Gastrocnemius medialis (tissue), 4 donors: ENCODE results near the gene ME1.

ENCODE experiments used
- CTCF ChIP-seq, 5 experiments: fragments of 450-650 bp in 3 of 5; fragments of 200-600 bp in 2 of 5; sonication (generic) in 2 of 5; IDR thresholded peaks in 4 of 5; conservative IDR thresholded peaks in 1 of 5; 1 replicate in 4 of 5; 2 replicates in 1 of 5; pipeline ENCODE4 v1.5.1; 2016 to 2019; ENCODE audit warnings: antibody characterized with exemption in 5 of 5, mild to moderate bottlenecking in 3 of 5, moderate library complexity in 3 of 5
- POLR2A ChIP-seq, 2 donors: fragments of 450-650 bp; IDR thresholded peaks; one replicate each; pipeline ENCODE4 v1.6.1; 2017; ENCODE audit warnings: antibody characterized with exemption in 2 of 2, mild to moderate bottlenecking in 2 of 2, moderate library complexity in 2 of 2

- TF ChIP-seq CTCF (IDR thresholded peaks at IDR 0.05 in 4 of 5, conservative IDR thresholded peaks at IDR 0.05 in 1 of 5) (no peak), POLR2A (IDR thresholded peaks at IDR 0.05) (no peak)
Observed at GRCh38 chr6:83462524-83462923, 31.7 kb upstream of the ME1 start.
